Measurements from ENCODE around the gene JOSD1.

GRCh38 chr22:38652859-38653258 is 47.9 kb downstream of the JOSD1 start:
- no peak for TF ChIP-seq POLR2A (IDR thresholded peaks at IDR 0.05)
- TF ChIP-seq CTCF (IDR thresholded peaks at IDR 0.05 in 4 of 5, conservative IDR thresholded peaks at IDR 0.05 in 1 of 5) = no peak
